Limb (tissue), 2 donors: ENCODE data around the gene DNAI4.
"Not testable (repeated sequence)": the region's sequence is repeated elsewhere in the genome, so short reads cannot be mapped to it uniquely, and the experiment has no call there.

Source experiments
- DNase-seq, 2 donors: peaks; one replicate each; pipeline ENCODE4 v3.0.0-alpha.2; 2016; ENCODE audit errors: extremely low spot score in 2 of 2

Gene DNAI4, protein sequence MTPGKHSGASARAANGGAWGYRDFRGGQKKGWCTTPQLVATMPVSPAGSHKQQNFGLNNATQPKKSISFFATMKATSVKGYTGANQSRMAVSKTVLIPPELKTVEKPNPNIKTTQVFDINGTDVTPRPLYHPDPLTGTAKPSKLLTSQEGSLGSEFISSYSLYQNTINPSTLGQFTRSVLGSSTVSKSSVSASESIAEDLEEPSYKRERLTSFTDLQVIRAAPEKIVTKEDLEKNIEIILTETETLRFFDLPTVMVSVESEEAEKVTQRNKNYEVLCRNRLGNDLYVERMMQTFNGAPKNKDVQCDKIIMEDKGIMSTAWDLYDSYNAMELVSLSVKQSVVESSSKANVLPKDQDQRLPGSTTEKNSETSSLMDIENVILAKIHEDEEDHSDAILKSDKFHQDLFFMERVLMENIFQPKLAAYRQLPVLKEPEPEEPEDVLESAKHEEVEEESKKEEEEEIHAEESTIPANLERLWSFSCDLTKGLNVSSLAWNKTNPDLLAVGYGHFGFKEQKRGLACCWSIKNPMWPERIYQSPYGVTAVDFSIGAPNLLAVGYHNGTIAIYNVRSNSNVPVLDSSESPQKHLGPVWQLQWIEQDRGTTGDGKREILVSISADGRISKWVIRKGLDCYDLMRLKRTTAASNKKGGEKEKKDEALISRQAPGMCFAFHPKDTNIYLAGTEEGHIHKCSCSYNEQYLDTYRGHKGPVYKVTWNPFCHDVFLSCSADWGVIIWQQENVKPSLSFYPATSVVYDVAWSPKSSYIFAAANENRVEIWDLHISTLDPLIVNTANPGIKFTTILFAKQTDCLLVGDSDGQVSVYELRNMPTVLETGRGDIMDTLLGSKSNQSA

GRCh38 chr1:66924756-66925557, at the start of gene DNAI4, which contains the start of gene MIER1:
Gene DNAI4, minus strand, starts transcription at chr1:66924856. Its CDS starts 25 bp downstream, at chr1:66924831.
Gene MIER1, plus strand, starts transcription at chr1:66924990. Its CDS starts 39 bp downstream, at chr1:66925029.
- DNase-seq, result peak; percentile 98 to 99

GRCh38 chr1:66968574-66968973, 43.9 kb upstream of the DNAI4 start:
- DNase-seq, result no peak

DNA sequence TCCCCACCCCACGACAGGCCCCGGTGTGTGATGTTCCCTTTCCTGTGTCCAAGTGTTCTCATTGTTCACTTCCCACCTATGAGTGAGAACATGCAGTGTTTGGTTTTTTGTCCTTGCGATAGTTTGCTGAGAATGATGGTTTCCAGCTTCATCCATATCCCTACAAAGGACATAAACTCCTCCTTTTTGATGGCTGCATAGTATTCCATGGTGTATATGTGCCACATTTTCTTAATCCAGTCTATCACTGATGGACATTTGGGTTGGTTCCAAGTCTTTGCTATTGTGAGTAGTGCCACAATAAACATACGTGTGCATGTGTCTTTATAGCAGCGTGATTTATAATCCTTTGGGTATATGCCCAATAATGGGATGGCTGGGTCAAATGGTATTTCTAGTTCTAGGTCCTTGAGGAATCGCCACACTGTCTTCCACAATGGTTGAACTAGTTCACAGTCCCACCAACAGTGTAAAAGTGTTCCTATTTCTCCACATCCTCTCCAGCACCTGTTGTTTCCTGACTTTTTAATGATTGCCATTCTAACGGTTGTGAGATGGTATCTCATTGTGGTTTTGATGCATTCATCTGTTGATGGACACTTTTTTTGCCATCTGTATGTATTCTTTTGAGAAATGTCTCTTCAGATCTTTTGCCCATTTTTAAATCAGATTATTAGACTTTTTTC, 41.7 kb upstream of the DNAI4 start:
- DNase-seq, result not testable (repeated sequence)

GRCh38 chr1:66957938-66958337, 33.3 kb upstream of the DNAI4 start:
- no peak for DNase-seq

DNA sequence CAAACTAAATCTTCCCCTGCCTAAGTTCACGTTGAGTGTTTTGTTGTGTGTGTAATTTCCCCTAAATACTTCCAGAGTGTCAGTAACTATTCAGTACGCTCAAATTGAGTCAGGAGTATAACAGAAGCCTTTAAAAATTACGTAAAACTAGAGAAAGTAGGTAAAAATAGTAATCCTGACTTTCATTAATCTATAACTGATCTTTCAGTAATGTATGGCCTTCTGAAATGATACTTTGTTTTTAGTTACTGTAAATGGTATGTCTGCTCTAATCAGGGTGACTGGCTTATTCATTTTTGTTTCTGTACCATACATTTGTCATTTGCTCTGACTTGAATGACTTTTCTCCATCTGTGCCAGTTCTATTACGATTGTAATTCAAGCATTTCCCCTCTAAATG, 29.6 kb upstream of the DNAI4 start:
- DNase-seq, result no peak

- no peak for DNase-seq
These were observed 26.9 kb upstream of the DNAI4 start for GRCh38 chr1:66951513-66951912.

DNA sequence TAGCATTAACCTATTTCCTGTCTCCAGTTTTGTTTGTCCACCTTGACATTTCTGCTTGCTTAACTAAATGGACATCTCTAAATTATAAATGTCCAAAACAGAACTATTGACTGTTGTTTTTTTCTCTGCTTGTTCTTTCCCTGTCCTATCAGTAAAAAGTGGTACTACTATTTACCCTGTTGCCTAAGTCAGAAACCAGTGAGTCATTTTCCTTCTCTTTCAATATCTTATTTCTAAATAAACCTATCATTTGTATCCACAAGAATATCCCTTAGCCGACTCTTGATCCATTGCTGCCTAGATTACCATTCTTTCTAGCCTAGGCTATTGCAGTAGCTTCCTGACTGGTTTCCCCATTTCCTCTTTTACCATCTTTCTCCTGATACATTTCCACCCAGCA, 22.6 kb upstream of the DNAI4 start:
- DNase-seq, result no peak

GRCh38 chr1:66945316-66945715, 20.7 kb upstream of the DNAI4 start:
- DNase-seq, result no peak

GRCh38 chr1:66944330-66945274, 19.9 kb upstream of the DNAI4 start:
- DNase-seq, result no peak

- no peak for DNase-seq
These were observed 18.8 kb upstream of the DNAI4 start for GRCh38 chr1:66943361-66943969.

- DNase-seq, result no peak
These were observed 16.3 kb upstream of the DNAI4 start for GRCh38 chr1:66940981-66941380.

- DNase-seq, result no peak
These were observed 14.0 kb upstream of the DNAI4 start for GRCh38 chr1:66938613-66939012.

DNA sequence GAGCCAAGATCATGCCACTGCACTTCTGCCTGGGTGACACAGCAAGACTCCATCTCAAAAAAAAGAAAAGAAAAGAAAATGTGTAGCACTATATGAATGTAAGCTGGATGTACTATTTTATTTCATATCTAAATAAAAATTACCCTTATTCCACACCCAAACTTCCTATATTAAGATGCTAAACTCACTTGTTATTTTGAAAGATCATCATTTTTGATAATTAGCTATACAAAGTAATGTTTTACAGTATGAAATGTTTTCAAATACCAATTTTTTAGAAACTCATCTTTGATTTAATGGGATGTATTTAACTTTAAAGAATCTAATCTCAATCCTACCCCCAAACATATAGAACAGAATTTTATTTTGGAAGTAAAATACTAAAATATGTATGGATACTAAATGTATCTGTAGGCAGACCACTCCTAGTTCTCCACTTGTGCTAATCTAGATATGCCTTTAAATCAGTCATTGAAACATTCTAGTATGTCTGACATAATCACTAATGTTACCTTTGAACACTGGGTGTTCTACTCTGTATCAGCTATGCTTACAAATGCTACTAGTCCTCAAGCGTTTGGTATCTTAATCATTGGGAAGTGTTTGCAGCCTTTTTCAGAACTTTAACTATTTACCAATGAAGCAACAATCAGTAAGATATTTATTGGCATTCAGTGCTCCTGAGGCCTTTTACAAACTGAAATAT, 13.0 kb upstream of the DNAI4 start:
- no peak for DNase-seq

GRCh38 chr1:66933887-66934700, 9.4 kb upstream of the DNAI4 start:
- DNase-seq, result no peak

GRCh38 chr1:66932291-66932690, 7.6 kb upstream of the DNAI4 start:
- DNase-seq, result no peak

GRCh38 chr1:66931590-66931989, 6.9 kb upstream of the DNAI4 start:
- DNase-seq, result no peak

GRCh38 chr1:66930823-66931174, 6.1 kb upstream of the DNAI4 start:
- no peak for DNase-seq
